Stimulated activated effector memory CD8-positive, alpha-beta T cell treated with anti-CD3 and anti-CD28 coated beads, Interleukin-12 subunit alpha, Interleukin-12 subunit beta, amount 100 ng/mL, for 72 hours (primary cell): ENCODE measurements around the gene LHFPL3.

Source experiments
- ATAC-seq: fragments of 150-1000 bp; cut with Tn5 transposase; 2 replicates; pipeline ENCODE4 v1.10.0; 2021
- DNase-seq, 2 donors: peaks; one replicate each; pipeline ENCODE4 v3.0.0; 2021 to 2022; ENCODE audit warnings: low spot score in 2 of 2
- H3K27ac Mint-ChIP-seq: one replicate; pipeline ENCODE4 v1.8.0; 2022; ENCODE audit warnings: mild to moderate bottlenecking, mixed read lengths
- H3K36me3 Mint-ChIP-seq: one replicate; pipeline ENCODE4 v1.8.0; 2022; ENCODE audit warnings: mild to moderate bottlenecking, mixed read lengths
- H3K4me1 Mint-ChIP-seq: one replicate; pipeline ENCODE4 v1.8.0; 2022; ENCODE audit warnings: mixed read lengths
- H3K4me3 Mint-ChIP-seq: one replicate; pipeline ENCODE4 v1.8.0; 2022; ENCODE audit warnings: mild to moderate bottlenecking, mixed read lengths
- H3K9me3 Mint-ChIP-seq: one replicate; pipeline ENCODE4 v1.8.0; 2022; ENCODE audit warnings: mixed read lengths

LHFPL3 gene

GRCh38 chr7:104357166-104357565 lies 28.8 kb downstream of the LHFPL3 start:
- Mint-ChIP-seq H3K4me1 (no peaks in the 10 kb centered on the region), H3K36me3 (no peaks in the 10 kb centered on the region), H3K27ac (no peak overlapping the region), H3K9me3 (no peaks in the 10 kb centered on the region), H3K4me3 (no peak overlapping the region)
- DNase-seq (no peak), ATAC-seq (no peak)

- Mint-ChIP-seq H3K36me3 (no peaks in the 10 kb centered on the region), H3K4me3 (no peak overlapping the region), H3K9me3 (no peaks in the 10 kb centered on the region), H3K4me1 (no peaks in the 10 kb centered on the region), H3K27ac (no peak overlapping the region)
- ATAC-seq = no peak
- DNase-seq = no peak
These were observed 30.2 kb downstream of the LHFPL3 start for GRCh38 chr7:104358446-104359132.

- Mint-ChIP-seq H3K4me3 (no peak overlapping the region), H3K27ac (no peak overlapping the region), H3K36me3 (no peaks in the 10 kb centered on the region), H3K9me3 (peaks cover 2% of the 10 kb centered on the region), H3K4me1 (no peaks in the 10 kb centered on the region)
- ATAC-seq = no peak
- no peak for DNase-seq
These were observed 34.4 kb downstream of the LHFPL3 start for GRCh38 chr7:104362756-104363155.

GRCh38 chr7:104363355-104363754 lies 35.0 kb downstream of the LHFPL3 start:
- no peaks in the 10 kb centered on the region for H3K4me1 Mint-ChIP-seq

GRCh38 chr7:104366390-104366789 lies 38.0 kb downstream of the LHFPL3 start:
- ATAC-seq = no peak

More at GRCh38 chr7:104363355-104363754, 35.0 kb downstream of the LHFPL3 start:
- H3K4me3 Mint-ChIP-seq = no peak overlapping the region
- no peak overlapping the region for H3K27ac Mint-ChIP-seq
- ATAC-seq (no peak), DNase-seq (no peak)
- H3K36me3 Mint-ChIP-seq = no peaks in the 10 kb centered on the region
- peaks cover 2% of the 10 kb centered on the region for H3K9me3 Mint-ChIP-seq

GRCh38 chr7:104367926-104368325 lies 39.5 kb downstream of the LHFPL3 start:
- H3K9me3 Mint-ChIP-seq = peaks cover 2% of the 10 kb centered on the region
- DNase-seq (no peak), ATAC-seq (no peak)
- no peak overlapping the region for H3K27ac Mint-ChIP-seq
- H3K4me1 Mint-ChIP-seq = no peaks in the 10 kb centered on the region
- H3K36me3 Mint-ChIP-seq = no peaks in the 10 kb centered on the region
- H3K4me3 Mint-ChIP-seq = no peak overlapping the region

More at GRCh38 chr7:104366390-104366789, 38.0 kb downstream of the LHFPL3 start:
- Mint-ChIP-seq H3K4me3 (no peak overlapping the region), H3K27ac (no peak overlapping the region), H3K4me1 (no peaks in the 10 kb centered on the region), H3K9me3 (peaks cover 2% of the 10 kb centered on the region), H3K36me3 (no peaks in the 10 kb centered on the region)
- no peak for DNase-seq

- H3K4me1 Mint-ChIP-seq = no peaks in the 10 kb centered on the region
- no peaks in the 10 kb centered on the region for H3K36me3 Mint-ChIP-seq
- no peak for ATAC-seq
- DNase-seq = no peak
- H3K9me3 Mint-ChIP-seq = no peaks in the 10 kb centered on the region
- H3K27ac Mint-ChIP-seq = no peak overlapping the region
- no peak overlapping the region for H3K4me3 Mint-ChIP-seq
These were observed 43.0 kb downstream of the LHFPL3 start for GRCh38 chr7:104371216-104371979.

GRCh38 chr7:104371980-104372357 lies 43.6 kb downstream of the LHFPL3 start:
- Mint-ChIP-seq H3K27ac (no peak overlapping the region), H3K36me3 (no peaks in the 10 kb centered on the region), H3K9me3 (no peaks in the 10 kb centered on the region), H3K4me3 (no peak overlapping the region), H3K4me1 (no peaks in the 10 kb centered on the region)
- no peak for ATAC-seq
- DNase-seq = no peak

- ATAC-seq (no peak), DNase-seq (no peak)
- no peak overlapping the region for H3K4me3 Mint-ChIP-seq
- no peak overlapping the region for H3K27ac Mint-ChIP-seq
- H3K4me1 Mint-ChIP-seq = no peaks in the 10 kb centered on the region
- no peaks in the 10 kb centered on the region for H3K36me3 Mint-ChIP-seq
- H3K9me3 Mint-ChIP-seq = peaks cover 3% of the 10 kb centered on the region
These were observed 54.2 kb downstream of the LHFPL3 start for GRCh38 chr7:104382616-104383015.

GRCh38 chr7:104386943-104387342 lies 58.5 kb downstream of the LHFPL3 start:
- H3K9me3 Mint-ChIP-seq = peaks cover 7% of the 10 kb centered on the region
- H3K36me3 Mint-ChIP-seq = no peaks in the 10 kb centered on the region
- DNase-seq (no peak), ATAC-seq (no peak)
- H3K27ac Mint-ChIP-seq = no peak overlapping the region
- no peak overlapping the region for H3K4me3 Mint-ChIP-seq
- H3K4me1 Mint-ChIP-seq = no peaks in the 10 kb centered on the region

- Mint-ChIP-seq H3K4me3 (no peak overlapping the region), H3K9me3 (peaks cover 7% of the 10 kb centered on the region), H3K27ac (no peak overlapping the region), H3K4me1 (no peaks in the 10 kb centered on the region), H3K36me3 (no peaks in the 10 kb centered on the region)
- ATAC-seq (no peak), DNase-seq (no peak)
These were observed 59.8 kb downstream of the LHFPL3 start for GRCh38 chr7:104388222-104388621.

- H3K4me1 Mint-ChIP-seq = no peaks in the 10 kb centered on the region
- no peak for ATAC-seq
- no peaks in the 10 kb centered on the region for H3K9me3 Mint-ChIP-seq
- no peak for DNase-seq
- H3K27ac Mint-ChIP-seq = no peak overlapping the region
- no peaks in the 10 kb centered on the region for H3K36me3 Mint-ChIP-seq
- no peak overlapping the region for H3K4me3 Mint-ChIP-seq
These were observed 66.8 kb downstream of the LHFPL3 start for GRCh38 chr7:104395162-104395561.

GRCh38 chr7:104397442-104397841 lies 69.0 kb downstream of the LHFPL3 start:
- ATAC-seq = no peak
- no peak for DNase-seq
- no peak overlapping the region for H3K27ac Mint-ChIP-seq
- H3K4me3 Mint-ChIP-seq = no peak overlapping the region
- no peaks in the 10 kb centered on the region for H3K9me3 Mint-ChIP-seq
- no peaks in the 10 kb centered on the region for H3K36me3 Mint-ChIP-seq
- no peaks in the 10 kb centered on the region for H3K4me1 Mint-ChIP-seq

GRCh38 chr7:104408371-104408770 lies 80.0 kb downstream of the LHFPL3 start:
- no peak for DNase-seq
- no peak for ATAC-seq
- Mint-ChIP-seq H3K4me1 (no peaks in the 10 kb centered on the region), H3K36me3 (no peaks in the 10 kb centered on the region), H3K27ac (no peak overlapping the region), H3K9me3 (no peaks in the 10 kb centered on the region), H3K4me3 (no peak overlapping the region)

GRCh38 chr7:104410742-104411141 lies 82.3 kb downstream of the LHFPL3 start:
- no peak for DNase-seq
- Mint-ChIP-seq H3K4me3 (no peak overlapping the region), H3K36me3 (no peaks in the 10 kb centered on the region)

GRCh38 chr7:104412911-104413310 lies 84.5 kb downstream of the LHFPL3 start:
- H3K4me1 Mint-ChIP-seq = no peaks in the 10 kb centered on the region
- no peak for ATAC-seq
- no peaks in the 10 kb centered on the region for H3K36me3 Mint-ChIP-seq
- no peak for DNase-seq
- no peak overlapping the region for H3K4me3 Mint-ChIP-seq
- H3K27ac Mint-ChIP-seq = no peak overlapping the region
- no peaks in the 10 kb centered on the region for H3K9me3 Mint-ChIP-seq

More at GRCh38 chr7:104410742-104411141, 82.3 kb downstream of the LHFPL3 start:
- Mint-ChIP-seq H3K9me3 (no peaks in the 10 kb centered on the region), H3K27ac (no peak overlapping the region), H3K4me1 (no peaks in the 10 kb centered on the region)
- no peak for ATAC-seq
